NB4 (cell line): Measurements from ENCODE around the gene CMC1.
"Not testable (repeated sequence)": the region's sequence is repeated elsewhere in the genome, so short reads cannot be mapped to it uniquely, and the experiment has no call there.

Experiments
- DNase-seq: peaks from one replicate; pipeline ENCODE4 v3.0.0; 2010; ENCODE audit warnings: low read depth
- H3K4me3 ChIP-seq: one replicate; pipeline ENCODE4 v1.5.1; 2011; ENCODE audit warnings: mild to moderate bottlenecking, low read depth, low read length, moderate library complexity
- MYC ChIP-seq: IDR thresholded peaks from 2 replicates; pipeline ENCODE4 v1.6.1; 2011; ENCODE audit warnings: low read depth, low read length
- POLR2A ChIP-seq: IDR thresholded peaks from 2 replicates; pipeline ENCODE4 v1.6.1; 2011; ENCODE audit warnings: mild to moderate bottlenecking; ENCODE audit not compliant: insufficient read length; ENCODE audit errors: extremely low read depth
- TF ChIP-seq, protein P1 (sequence below): IDR thresholded peaks from one replicate; pipeline ENCODE4 v1.5.1; 2012; ENCODE audit warnings: low read depth, low read length
- TF ChIP-seq, protein P2 (sequence below): IDR thresholded peaks from 2 replicates; pipeline ENCODE4 v1.6.1; 2011; ENCODE audit warnings: low read depth, low read length

Gene CMC1, protein sequence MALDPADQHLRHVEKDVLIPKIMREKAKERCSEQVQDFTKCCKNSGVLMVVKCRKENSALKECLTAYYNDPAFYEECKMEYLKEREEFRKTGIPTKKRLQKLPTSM

DNA sequence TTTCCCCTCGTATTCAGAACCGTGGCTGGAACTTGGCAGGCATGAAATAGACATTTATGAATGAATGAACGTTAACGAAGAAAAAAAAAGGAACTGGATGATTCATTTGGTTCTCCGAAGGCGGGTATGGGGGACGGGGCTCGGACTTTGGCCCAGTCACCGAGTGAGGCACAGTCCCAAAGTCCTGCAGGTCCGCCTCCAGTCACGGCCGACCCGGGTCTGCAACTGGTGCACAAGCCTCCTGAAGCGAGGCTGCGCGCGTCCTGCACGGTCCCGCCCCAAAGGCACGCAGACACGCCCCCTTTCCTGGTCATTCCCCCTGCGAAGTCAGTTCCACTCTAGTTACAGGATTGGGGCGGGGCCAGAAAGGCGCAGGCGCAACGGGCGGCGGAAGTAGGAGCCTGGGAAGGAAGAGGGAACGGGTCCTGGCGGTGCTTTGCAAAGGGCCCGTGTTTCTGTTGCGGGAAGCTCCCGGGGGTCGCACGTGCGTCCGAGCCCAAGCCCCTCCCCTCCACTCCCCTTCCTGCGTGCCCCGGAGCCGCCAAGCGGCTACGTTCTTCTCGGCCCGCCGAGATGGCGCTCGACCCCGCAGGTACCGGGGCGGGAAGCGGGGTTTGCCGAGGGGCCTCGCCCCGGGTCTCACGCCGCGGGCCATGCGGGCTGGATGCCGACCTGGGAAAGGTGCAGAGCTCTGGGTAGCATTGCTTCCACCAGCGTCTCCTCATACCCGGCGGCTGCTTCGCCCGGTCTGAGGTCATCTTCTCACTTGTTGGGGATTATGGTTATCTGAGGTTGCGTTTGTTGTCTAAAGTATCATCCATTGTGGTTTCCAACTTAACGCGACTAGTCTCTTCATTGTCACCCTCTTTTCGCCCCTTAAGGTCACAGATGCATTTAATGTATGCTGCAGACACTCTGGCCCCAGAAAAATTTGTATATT lies at the start of gene CMC1:
Gene CMC1 (plus strand): TSS at position 399 of the 940 bp plus-strand sequence. CDS start 175 bp downstream, at position 574.
- peak within 1 kb of the TSS; percentile 94 for H3K4me3 ChIP-seq
- peak; percentile 98 for DNase-seq
- TF ChIP-seq, protein P1, sequence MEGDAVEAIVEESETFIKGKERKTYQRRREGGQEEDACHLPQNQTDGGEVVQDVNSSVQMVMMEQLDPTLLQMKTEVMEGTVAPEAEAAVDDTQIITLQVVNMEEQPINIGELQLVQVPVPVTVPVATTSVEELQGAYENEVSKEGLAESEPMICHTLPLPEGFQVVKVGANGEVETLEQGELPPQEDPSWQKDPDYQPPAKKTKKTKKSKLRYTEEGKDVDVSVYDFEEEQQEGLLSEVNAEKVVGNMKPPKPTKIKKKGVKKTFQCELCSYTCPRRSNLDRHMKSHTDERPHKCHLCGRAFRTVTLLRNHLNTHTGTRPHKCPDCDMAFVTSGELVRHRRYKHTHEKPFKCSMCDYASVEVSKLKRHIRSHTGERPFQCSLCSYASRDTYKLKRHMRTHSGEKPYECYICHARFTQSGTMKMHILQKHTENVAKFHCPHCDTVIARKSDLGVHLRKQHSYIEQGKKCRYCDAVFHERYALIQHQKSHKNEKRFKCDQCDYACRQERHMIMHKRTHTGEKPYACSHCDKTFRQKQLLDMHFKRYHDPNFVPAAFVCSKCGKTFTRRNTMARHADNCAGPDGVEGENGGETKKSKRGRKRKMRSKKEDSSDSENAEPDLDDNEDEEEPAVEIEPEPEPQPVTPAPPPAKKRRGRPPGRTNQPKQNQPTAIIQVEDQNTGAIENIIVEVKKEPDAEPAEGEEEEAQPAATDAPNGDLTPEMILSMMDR, result no peak
- TF ChIP-seq, protein P2, sequence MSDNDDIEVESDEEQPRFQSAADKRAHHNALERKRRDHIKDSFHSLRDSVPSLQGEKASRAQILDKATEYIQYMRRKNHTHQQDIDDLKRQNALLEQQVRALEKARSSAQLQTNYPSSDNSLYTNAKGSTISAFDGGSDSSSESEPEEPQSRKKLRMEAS, result peak; percentile 82
- TF ChIP-seq MYC, result peak; percentile 59; the same call in 1 of the 2 replicates
- peak; percentile 67 for TF ChIP-seq POLR2A

DNA sequence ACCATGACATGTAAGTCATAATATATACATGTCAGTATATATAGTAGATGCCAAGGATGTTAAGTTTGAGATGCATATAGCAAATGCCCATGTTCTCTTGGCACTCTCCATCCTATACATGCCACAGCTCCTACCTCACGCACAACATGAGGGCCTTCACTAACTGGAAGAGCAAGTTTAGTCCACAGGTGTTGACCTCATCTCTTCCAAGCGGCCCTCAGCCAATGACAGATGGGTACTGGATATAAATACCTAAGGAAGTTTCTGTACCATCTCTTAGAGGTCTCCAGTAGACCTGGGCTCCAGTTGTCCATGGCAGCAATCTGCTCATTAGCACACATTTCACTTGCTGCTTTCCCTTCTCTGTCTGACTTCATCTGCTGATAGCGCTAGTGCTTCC lies 43.3 kb upstream of the CMC1 start:
- no peak for DNase-seq
- TF ChIP-seq, protein P1, result no peak
- TF ChIP-seq, protein P2, result no peak
- TF ChIP-seq POLR2A, result no peak
- no peak for TF ChIP-seq MYC
- no peak overlapping the region for H3K4me3 ChIP-seq

DNA sequence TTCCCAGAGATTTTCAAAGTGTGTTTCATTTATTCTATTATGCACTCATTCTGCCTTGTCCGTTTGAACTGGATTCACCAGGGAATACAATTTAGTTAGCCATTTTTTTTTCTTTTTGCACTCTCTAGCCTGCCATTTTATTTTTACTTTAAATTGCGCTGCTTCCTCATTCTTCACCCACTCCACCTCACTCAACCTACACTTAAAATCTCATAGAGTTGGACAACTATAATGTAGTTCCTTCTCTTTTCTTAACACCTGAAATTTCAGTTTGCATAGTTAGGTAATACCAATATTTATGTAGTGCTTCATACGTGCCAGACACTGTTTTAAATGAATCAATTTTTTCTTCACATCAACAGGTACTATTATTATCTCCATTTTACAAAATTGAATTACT lies 42.4 kb upstream of the CMC1 start:
- no peak for TF ChIP-seq POLR2A
- TF ChIP-seq, protein P1, result no peak
- no peak for TF ChIP-seq MYC
- TF ChIP-seq, protein P2, result no peak
- DNase-seq, result no peak
- H3K4me3 ChIP-seq, result no peak overlapping the region

DNA sequence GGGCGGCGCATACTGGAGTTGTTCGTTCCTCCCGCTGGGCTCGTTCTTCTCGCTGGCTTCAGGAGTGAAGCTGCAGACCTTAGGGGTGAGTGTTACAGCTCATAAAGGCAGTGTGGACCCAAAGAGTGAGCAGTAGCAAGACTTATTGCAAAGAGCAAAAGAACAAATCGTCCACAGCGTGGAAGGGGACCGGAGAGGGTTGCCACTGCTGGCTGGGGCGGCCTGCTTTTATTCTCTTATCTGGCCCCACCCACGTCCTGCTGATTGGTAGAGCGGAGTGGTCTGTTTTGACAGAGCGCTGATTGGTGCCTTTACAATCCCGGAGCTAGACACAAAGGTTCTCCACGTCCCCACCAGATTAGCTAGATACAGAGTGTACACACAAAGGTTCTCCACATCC lies 41.8 kb upstream of the CMC1 start:
- not testable (repeated sequence) for DNase-seq, H3K4me3 ChIP-seq

DNA sequence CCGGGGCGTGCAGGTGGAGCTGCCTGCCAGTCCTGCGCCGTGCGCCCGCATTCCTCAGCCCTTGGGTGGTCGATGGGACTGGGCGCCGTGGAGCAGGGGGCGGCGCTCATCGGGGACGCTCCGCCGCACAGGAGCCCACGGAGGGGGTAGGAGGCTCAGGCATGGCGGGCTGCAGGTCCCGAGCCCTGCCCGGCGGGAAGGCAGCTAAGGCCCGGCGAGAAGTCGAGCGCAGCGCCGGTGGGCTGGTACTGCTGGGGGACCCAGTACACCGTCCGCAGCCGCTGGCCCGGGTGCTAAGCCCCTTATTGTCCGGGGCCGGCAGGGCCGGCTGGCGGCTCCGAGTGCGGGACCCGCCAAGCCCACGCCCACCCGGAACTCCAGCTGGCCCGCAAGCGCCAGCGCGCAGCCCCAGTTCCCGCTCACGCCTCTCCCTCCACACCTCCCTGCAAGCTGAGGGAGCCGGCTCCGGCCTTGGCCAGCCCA lies 41.0 kb upstream of the CMC1 start:
- DNase-seq, H3K4me3 ChIP-seq: not testable (repeated sequence)

DNA sequence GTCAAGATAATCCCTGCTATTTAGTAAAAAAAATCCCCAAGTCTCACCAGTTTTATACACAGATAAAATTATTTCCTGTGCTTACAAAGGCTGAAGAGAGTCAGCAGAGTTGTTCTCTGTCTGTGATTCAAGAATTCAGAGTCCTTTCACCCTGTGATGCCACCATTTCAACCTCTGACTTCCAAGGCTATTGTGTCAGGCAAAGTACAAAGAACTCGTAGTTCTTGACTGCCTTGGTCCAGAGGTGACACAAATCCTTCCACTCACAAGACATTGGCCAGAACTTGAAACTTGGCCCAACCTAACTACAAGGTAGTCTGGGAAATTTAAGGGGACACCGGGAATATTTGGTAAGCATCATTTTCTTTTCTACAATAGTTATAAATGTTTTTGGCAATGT lies 34.9 kb upstream of the CMC1 start:
- H3K4me3 ChIP-seq, result no peak overlapping the region
- TF ChIP-seq POLR2A, result no peak
- TF ChIP-seq MYC, result no peak
- TF ChIP-seq, protein P2, result no peak
- TF ChIP-seq, protein P1, result no peak
- no peak for DNase-seq
